ENCODE results near the gene OCIAD1. TPM values are rescaled to one million over a fixed set of nuclear protein-coding genes. Genes with fewer than 3 reads are reported as not detected.

OCIAD1 gene
- total RNA-seq, 1 experiment from 2014 or later: 133 TPM

GRCh38 chr4:48796191-48796926 lies 34.5 kb upstream of the OCIAD1 start:
- Histone ChIP-seq H3K27me3 (replicated peaks; ENCODE audit: control insufficient read depth, insufficient read depth, low read length) (no peaks in the 10 kb centered on the region), H3K4me1 (no peaks in the 10 kb centered on the region), H3K4me3 (ENCODE audit: low read depth, low read length) (no peak overlapping the region), H3K9me3 (no peaks in the 10 kb centered on the region), H3K36me3 (ENCODE audit: control insufficient read depth, insufficient read depth, low read length) (no peaks in the 10 kb centered on the region)
- no peak for DNase-seq
- intact Hi-C loops (cut with micrococcal nuclease; ENCODE audit: unreplicated experiment): no loop called here
- Mint-ChIP-seq H3K4me1 (ENCODE audit: low read depth, unreplicated experiment) (no peaks in the 10 kb centered on the region), H3K9me3 (ENCODE audit: unreplicated experiment) (no peaks in the 10 kb centered on the region), H3K4me3 (ENCODE audit: unreplicated experiment) (no peak overlapping the region), H3K36me3 (ENCODE audit: insufficient read depth, unreplicated experiment) (no peaks in the 10 kb centered on the region), H3K27me3 (ENCODE audit: insufficient read depth, unreplicated experiment) (no peaks in the 10 kb centered on the region), H3K27ac (ENCODE audit: unreplicated experiment) (no peak overlapping the region)
- no TSS peak for BruUV-seq (replicated peaks)
- TF ChIP-seq CTCF (IDR thresholded peaks at IDR 0.05; ENCODE audit: insufficient read depth in 1 of 2, low read depth in 1 of 2, low read length in 1 of 2, severe bottlenecking in 1 of 2, unreplicated experiment in 1 of 2): no peak
- CTCF ChIA-PET: no interaction called here
- POLR2A ChIA-PET: no interaction called here

GRCh38 chr4:48796927-48797679 lies 33.8 kb upstream of the OCIAD1 start:
- no peak overlapping the region for H3K4me3 Mint-ChIP-seq (ENCODE audit: unreplicated experiment)
- no peak overlapping the region for H3K4me3 ChIP-seq (ENCODE audit: low read depth, low read length)

GRCh38 chr4:48798117-48798516 lies 32.8 kb upstream of the OCIAD1 start:
- Mint-ChIP-seq H3K27ac (ENCODE audit: unreplicated experiment) (no peak overlapping the region), H3K4me1 (ENCODE audit: low read depth, unreplicated experiment) (no peaks in the 10 kb centered on the region)
- DNase-seq: no peak

More at GRCh38 chr4:48796927-48797679, 33.8 kb upstream of the OCIAD1 start:
- H3K36me3 Mint-ChIP-seq (ENCODE audit: insufficient read depth, unreplicated experiment): no peaks in the 10 kb centered on the region
- no peaks in the 10 kb centered on the region for H3K4me1 ChIP-seq
- H3K27ac Mint-ChIP-seq (ENCODE audit: unreplicated experiment): no peak overlapping the region
- no peaks in the 10 kb centered on the region for H3K36me3 ChIP-seq (ENCODE audit: control insufficient read depth, insufficient read depth, low read length)
- POLR2A ChIA-PET: no interaction called here
- CTCF ChIA-PET: no interaction called here
- no peak for TF ChIP-seq CTCF (IDR thresholded peaks at IDR 0.05; ENCODE audit: insufficient read depth in 1 of 2, low read depth in 1 of 2, low read length in 1 of 2, severe bottlenecking in 1 of 2, unreplicated experiment in 1 of 2)
- H3K9me3 ChIP-seq: no peaks in the 10 kb centered on the region
- intact Hi-C loops (cut with micrococcal nuclease; ENCODE audit: unreplicated experiment): no loop called here
- BruUV-seq (replicated peaks): no TSS peak
- no peaks in the 10 kb centered on the region for H3K27me3 Mint-ChIP-seq (ENCODE audit: insufficient read depth, unreplicated experiment)
- DNase-seq: no peak
- H3K4me1 Mint-ChIP-seq (ENCODE audit: low read depth, unreplicated experiment): no peaks in the 10 kb centered on the region
- no peaks in the 10 kb centered on the region for H3K9me3 Mint-ChIP-seq (ENCODE audit: unreplicated experiment)
- no peaks in the 10 kb centered on the region for H3K27me3 ChIP-seq (replicated peaks; ENCODE audit: control insufficient read depth, insufficient read depth, low read length)

More at GRCh38 chr4:48798117-48798516, 32.8 kb upstream of the OCIAD1 start:
- Mint-ChIP-seq H3K27me3 (ENCODE audit: insufficient read depth, unreplicated experiment) (no peaks in the 10 kb centered on the region), H3K4me3 (ENCODE audit: unreplicated experiment) (no peak overlapping the region), H3K36me3 (ENCODE audit: insufficient read depth, unreplicated experiment) (no peaks in the 10 kb centered on the region), H3K9me3 (ENCODE audit: unreplicated experiment) (no peaks in the 10 kb centered on the region)
- Histone ChIP-seq H3K4me3 (ENCODE audit: low read depth, low read length) (no peak overlapping the region), H3K27me3 (replicated peaks; ENCODE audit: control insufficient read depth, insufficient read depth, low read length) (no peaks in the 10 kb centered on the region), H3K36me3 (ENCODE audit: control insufficient read depth, insufficient read depth, low read length) (no peaks in the 10 kb centered on the region), H3K4me1 (no peaks in the 10 kb centered on the region), H3K9me3 (no peaks in the 10 kb centered on the region)
- ChIA-PET POLR2A (no interaction called here), CTCF (no interaction called here)
- BruUV-seq (replicated peaks): no TSS peak
- no peak for TF ChIP-seq CTCF (IDR thresholded peaks at IDR 0.05; ENCODE audit: insufficient read depth in 1 of 2, low read depth in 1 of 2, low read length in 1 of 2, severe bottlenecking in 1 of 2, unreplicated experiment in 1 of 2)
- intact Hi-C loops (cut with micrococcal nuclease; ENCODE audit: unreplicated experiment): no loop called here
